ENCODE data around the gene MALSU1. TPM values are rescaled to one million over a fixed set of nuclear protein-coding genes. Genes with fewer than 3 reads are reported as not detected.

The MALSU1 gene
- total and polyA plus RNA-seq, 2 of the 13 experiments (the other 11 are each of a cell fraction or from before 2014, with no cell fraction given), result 72.0 to 141 TPM

- TF ChIP-seq SNAPC4 (CRISPR knock-in tag; IDR thresholded peaks at IDR 0.05) (no peak), ISL2 (CRISPR knock-in tag; IDR thresholded peaks at IDR 0.05) (peak; percentile 99), POGK (CRISPR knock-in tag; conservative IDR thresholded peaks at IDR 0.05) (0 out of 2 replicates have a peak, but pooled peaks have one; percentile 10), TBX2 (CRISPR knock-in tag; IDR thresholded peaks at IDR 0.05; ENCODE audit: borderline replicate concordance) (peak; percentile 56), SMAD3 (CRISPR knock-in tag; IDR thresholded peaks at IDR 0.05) (peak; percentile 89), XRCC5 (optimal IDR thresholded peaks at IDR 0.05; ENCODE audit: low read length) (no peak), E2F5 (CRISPR knock-in tag; conservative IDR thresholded peaks at IDR 0.05) (no peak), ELF3 (CRISPR knock-in tag; IDR thresholded peaks at IDR 0.05) (0 out of 2 replicates have a peak, but pooled peaks have one; percentile 59), ZMYM4 (CRISPR knock-in tag; IDR thresholded peaks at IDR 0.05) (peak; percentile 81), PTBP1 (IDR thresholded peaks at IDR 0.05; ENCODE audit: low read depth, low read length, poor library complexity, severe bottlenecking) (no peak), MAFG (CRISPR knock-in tag; IDR thresholded peaks at IDR 0.05) (no peak), SRY (CRISPR knock-in tag; IDR thresholded peaks at IDR 0.05) (no peak), ZSCAN9 (CRISPR knock-in tag; IDR thresholded peaks at IDR 0.05; ENCODE audit: borderline replicate concordance) (peak; percentile 66; the same call in 1 of the 2 replicates), ZHX1 (CRISPR knock-in tag; IDR thresholded peaks at IDR 0.05; ENCODE audit: low read depth) (peak; percentile 59; the same call in 1 of the 2 replicates), ZNF775 (CRISPR knock-in tag; IDR thresholded peaks at IDR 0.05; ENCODE audit: borderline replicate concordance) (no peak), U2AF1 (optimal IDR thresholded peaks at IDR 0.05; ENCODE audit: low read depth, low read length) (no peak), FOSL2 (CRISPR knock-in tag; IDR thresholded peaks at IDR 0.05) (peak; percentile 93), ZNF136 (CRISPR knock-in tag; IDR thresholded peaks at IDR 0.05; ENCODE audit: low read depth) (no peak), KDM5A (IDR thresholded peaks at IDR 0.05; ENCODE audit: borderline replicate concordance, low read length) (no peak), ZNF256 (CRISPR knock-in tag; conservative IDR thresholded peaks at IDR 0.05) (no peak)
These were observed 35.4 kb downstream of the MALSU1 start (continued) for GRCh38 chr7:23334482-23335056.
